COR-L47 (cell line): ENCODE measurements around the gene ESR2.
"Not testable (repeated sequence)": the region's sequence is repeated elsewhere in the genome, so short reads cannot be mapped to it uniquely, and the experiment has no call there.

Source experiments
- DNase-seq: peaks from one replicate; lab custom pipeline; 2025; lab: John Stamatoyannopoulos, UW

Gene ESR2

GRCh38 chr14:64088647-64088964 lies 205.6 kb downstream of the ESR2 start:
- no peak for DNase-seq

DNA sequence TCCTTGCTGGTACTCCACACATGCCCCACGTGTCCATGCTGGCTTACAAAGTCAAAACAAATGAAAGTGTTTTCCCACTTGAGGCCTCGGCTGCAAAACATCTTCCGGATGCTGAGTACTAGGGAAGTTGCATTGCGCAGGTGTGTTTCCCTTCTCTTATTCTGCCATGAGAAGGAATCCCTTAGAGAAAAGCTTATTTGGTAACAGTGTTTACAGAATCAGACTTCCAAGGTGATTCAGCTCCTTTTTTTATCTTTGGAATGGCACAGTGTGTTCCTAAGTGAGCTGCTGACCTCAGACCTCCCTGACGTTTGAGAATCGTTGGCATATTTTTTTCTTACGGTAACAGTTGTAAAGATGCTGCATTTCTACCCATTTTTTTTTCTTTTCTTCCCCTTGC lies 211.3 kb downstream of the ESR2 start:
- no peak for DNase-seq

DNA sequence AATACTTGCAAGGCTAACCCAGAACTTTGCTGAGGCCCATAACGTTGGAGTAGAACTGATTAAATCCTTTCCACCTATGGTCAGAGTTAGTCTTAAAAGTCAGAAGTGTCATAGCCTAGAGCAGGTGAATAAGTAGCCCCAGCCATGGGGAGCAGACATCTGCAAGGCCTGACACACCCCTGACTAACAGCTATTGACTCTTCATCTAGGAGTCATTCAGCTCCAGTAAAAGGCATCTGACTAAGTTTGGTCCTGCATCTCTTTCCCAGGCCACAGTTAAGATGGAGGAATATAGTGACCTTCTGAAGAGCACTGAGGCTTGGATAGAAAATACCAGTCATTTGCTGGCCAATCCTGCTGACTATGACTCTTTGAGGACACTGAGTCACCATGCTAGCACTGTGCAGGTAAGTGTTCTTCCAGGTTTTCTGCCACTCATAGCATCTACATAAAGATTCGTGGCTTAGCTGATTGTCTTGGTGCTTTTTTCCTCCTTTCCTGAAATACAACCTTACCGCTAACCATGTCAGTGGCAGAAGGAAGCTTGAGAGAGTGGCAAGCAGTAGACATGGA lies 212.9 kb downstream of the ESR2 start:
- DNase-seq = no peak

DNA sequence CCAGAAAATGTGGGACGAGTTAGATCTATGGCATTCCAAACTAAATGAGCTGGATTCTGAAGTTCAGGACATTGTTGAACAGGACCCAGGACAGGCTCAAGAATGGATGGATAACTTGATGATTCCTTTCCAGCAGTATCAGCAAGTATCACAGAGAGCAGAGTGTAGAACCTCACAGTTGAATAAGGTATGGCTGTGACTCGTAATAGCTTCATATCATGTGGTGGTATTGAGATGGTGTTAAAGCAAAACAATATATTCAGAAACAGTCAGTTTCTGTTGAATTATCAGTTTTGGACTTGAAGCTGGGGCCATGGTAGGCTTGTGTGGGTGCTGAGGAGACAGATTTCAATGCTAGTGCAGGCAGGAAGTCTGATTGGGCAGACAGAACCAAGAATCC lies 213.7 kb downstream of the ESR2 start:
- no peak for DNase-seq

GRCh38 chr14:64075613-64076005 lies 218.6 kb downstream of the ESR2 start:
- DNase-seq = no peak

GRCh38 chr14:64074961-64075612 lies 219.1 kb downstream of the ESR2 start:
- no peak for DNase-seq

- no peak for DNase-seq
These were observed 224.4 kb downstream of the ESR2 start for GRCh38 chr14:64069634-64070359.

GRCh38 chr14:64064447-64064846 lies 229.7 kb downstream of the ESR2 start:
- DNase-seq = no peak

GRCh38 chr14:64062381-64063115 lies 231.6 kb downstream of the ESR2 start:
- DNase-seq = no peak

DNA sequence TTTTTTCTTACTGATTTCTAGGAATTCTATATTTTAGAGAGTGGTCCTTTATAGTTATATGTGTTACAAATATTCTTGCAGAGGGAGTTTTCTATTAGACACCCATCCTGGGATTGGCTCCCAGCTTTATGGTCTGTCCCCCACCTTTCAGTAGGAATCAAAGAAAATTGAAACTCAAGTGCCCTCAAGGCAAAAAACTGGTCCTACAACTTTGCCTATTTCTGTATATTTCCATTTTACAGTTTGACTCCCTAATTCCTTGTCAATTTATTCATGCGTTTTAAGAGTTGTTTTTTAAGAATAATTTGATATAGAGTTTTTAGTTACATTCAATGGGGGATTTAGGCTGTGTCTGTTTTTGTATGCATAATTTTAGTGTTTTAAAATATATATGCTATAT lies 232.5 kb downstream of the ESR2 start:
- no peak for DNase-seq

GRCh38 chr14:64061115-64061514 lies 233.1 kb downstream of the ESR2 start:
- no peak for DNase-seq

GRCh38 chr14:64060648-64061096 lies 233.5 kb downstream of the ESR2 start:
- no peak for DNase-seq

GRCh38 chr14:64060199-64060545 lies 234.0 kb downstream of the ESR2 start:
- no peak for DNase-seq

- no peak for DNase-seq
These were observed 234.5 kb downstream of the ESR2 start for GRCh38 chr14:64059454-64060198.

DNA sequence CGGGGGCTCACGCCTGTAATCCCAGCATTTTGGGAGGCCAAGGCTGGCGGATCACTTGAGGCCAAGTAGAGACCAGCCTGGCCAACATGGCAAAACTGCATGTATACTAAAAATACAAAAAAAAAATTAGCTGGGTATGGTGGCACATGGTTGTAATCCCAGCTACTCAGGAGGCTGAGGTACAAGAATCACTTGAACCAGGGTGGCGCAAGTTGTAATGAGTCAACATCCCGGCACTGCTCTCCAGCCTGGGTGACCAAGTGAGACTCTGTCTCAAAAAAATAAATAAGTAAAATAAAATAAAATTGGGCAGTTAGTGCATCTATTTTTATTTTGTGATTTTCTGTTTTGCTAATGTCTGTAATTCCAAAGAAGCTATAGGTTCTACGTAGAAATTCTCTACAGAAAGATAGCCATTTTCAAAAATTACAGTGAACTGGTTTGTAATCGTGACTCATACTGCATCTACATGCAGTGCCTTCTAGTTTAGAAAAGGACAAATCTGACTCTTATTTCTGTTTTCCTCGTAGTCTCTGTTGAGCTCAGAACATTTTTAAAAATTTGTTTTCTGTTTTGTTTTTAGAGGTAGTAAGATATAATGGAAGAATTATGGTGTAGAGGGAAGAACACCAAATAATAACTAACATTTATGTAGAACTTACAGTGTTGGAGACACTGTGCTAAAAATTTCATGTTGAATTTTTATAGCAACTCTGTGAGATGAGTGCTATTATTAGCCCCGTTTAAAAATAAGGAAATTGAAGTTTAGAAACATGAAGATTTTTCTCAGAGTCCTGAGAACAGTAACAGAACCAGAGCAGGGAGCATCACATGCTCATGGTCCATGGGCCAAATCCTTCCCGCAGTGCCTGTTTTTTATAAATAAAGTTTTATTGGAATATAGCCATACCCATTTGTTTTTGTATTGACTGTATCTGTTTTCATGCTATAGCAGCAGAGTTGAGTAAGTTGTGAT lies 240.2 kb downstream of the ESR2 start:
- no peak for DNase-seq

DNA sequence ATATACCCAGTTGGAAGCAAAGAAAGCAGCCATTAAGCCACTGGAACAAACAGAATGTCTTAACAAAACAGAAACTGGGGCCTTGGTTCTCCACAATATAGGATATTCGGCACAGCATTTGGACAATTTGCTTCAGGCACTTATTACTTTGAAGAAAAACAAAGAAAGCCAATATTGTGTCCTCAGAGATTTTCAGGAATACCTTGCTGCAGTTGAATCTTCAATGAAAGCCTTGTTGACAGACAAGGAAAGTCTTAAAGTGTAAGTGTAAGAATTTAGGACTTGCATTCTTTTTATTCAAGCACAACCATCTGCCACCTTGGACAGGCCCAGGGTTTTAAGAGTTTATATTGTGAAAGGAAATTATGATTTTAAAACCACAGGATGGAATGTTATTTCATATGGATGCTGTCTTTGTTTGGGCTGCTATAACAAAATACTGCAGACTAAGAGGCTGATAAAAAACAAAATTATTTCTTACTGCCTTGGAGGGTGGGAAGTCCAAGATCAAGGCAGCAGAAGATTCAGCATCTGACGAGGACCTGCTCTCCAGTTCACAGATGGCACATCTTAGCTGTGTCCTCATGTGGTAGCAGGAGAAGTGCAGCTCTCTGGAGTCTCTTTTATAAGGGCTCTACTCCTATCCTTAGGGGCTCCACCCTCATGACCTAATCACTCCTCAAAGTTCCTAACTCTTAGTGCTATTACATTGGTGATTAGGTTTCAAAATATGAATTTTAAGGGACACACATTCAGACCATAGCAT lies 244.4 kb downstream of the ESR2 start:
- DNase-seq = no peak

DNA sequence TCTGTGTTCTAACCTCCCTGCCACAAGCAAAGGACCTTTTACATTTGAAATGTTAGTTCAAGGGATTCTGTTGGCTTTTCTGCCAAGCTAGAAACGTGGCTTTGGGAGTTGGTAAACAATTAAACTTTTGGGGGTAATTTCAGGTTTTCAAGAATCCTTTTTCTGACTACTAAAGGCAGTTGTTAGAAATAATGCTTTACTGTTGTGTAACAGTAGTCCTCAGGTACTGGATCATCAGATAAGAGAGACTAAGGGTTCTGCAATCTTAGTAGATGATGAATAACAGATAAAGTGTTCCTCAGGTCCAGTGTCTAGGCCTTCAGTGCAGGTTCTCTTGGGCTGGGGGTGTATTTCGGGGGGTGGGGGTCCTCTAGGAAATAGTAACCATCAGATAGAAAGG lies 249.1 kb downstream of the ESR2 start:
- DNase-seq = no peak

DNA sequence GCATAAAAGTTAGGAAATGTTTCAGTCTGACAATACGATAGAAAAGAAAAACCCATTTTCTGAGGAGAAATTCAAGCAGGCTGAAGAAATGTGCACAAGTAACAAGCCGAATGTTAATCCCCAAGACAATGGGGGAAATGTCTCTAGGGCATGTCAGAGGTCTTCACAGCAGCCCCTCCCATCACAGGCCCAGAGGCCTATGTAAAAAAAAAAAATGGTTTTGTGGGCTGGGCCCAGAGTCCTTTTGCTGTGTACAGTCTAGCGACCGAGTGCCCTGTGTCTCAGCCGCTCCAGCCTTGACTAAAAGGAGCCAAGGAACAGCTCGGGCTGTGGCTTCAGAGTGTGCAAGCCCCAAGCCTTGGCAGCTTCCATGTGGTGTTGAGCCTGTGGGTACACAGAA lies 250.9 kb downstream of the ESR2 start:
- not testable (repeated sequence) for DNase-seq

DNA sequence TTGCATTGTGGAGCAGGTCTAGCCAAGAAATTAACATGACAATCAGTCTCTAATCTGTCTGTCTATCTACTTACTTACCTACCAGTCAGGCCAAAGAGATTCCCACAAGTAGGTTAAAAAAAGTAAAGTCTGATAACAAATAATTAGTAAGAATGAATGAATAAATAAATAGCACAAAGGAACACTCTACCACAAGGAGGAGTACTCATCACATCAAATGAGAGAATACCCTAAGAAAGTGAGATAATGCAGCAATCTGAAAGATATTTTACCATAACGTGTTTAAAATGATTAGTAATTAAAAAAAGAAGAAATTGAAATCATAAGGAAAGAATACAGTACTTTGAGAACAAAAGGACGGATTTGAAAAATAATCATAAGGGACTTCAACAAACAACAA lies 254.1 kb downstream of the ESR2 start:
- no peak for DNase-seq

DNA sequence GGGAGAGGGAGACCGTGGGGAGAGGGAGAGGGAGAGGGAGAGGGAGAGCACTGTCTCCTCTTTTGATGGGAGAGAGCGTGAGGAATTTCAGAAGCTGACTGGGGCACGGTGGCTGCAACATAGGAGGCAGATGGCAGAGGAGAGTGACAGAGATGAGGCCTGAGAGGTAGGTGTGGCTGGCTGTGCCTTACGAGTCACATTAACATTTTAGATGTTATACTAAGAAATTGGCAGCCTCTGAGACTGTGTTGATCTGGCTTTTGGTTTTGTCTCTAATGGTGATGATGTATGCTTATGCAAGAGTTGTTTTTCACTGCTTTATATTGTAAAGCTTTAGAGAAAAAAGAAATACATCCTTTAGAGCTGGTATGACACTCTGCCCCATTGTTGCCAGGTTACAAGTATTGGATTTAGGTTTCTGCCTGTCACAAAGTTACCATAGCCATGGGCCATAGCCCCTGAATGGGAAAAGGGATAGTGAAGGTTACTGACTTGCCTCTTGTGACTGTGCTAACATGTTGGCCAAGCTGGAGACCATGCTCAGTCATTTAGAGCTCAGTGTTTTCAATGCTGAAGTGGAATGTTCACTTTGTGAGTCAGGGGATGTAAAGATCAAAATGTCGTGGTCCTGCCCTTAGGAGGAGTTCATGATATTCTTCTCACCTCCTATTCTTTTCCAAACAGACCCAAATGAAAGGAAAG lies 255.2 kb downstream of the ESR2 start:
- no peak for DNase-seq
